Stomach smooth muscle (tissue), 2 donors: ENCODE data around the gene NAA50.

Experiments used
- H3K27ac ChIP-seq: one replicate; pipeline ENCODE4 v1.7.0; 2013; ENCODE audit warnings: mild to moderate bottlenecking, low read length, inconsistent platforms
- H3K27me3 ChIP-seq, 2 donors: one replicate each; pipeline ENCODE4 v1.7.0; 2013; ENCODE audit warnings: low read length in 2 of 2; ENCODE audit not compliant: insufficient read depth in 2 of 2, control insufficient read depth in 1 of 2
- H3K36me3 ChIP-seq, 2 donors: one replicate each; pipeline ENCODE4 v1.7.0; 2013; ENCODE audit warnings: low read length in 2 of 2; ENCODE audit not compliant: control insufficient read depth in 2 of 2, insufficient read depth in 2 of 2
- H3K4me1 ChIP-seq: one replicate; pipeline ENCODE4 v1.7.0; 2013; ENCODE audit warnings: low read length; ENCODE audit not compliant: control insufficient read depth, insufficient read depth
- H3K4me3 ChIP-seq, 2 donors: one replicate each; pipeline ENCODE4 v1.7.0; 2013; ENCODE audit warnings: low read length in 2 of 2
- H3K9ac ChIP-seq, 2 donors: one replicate each; pipeline ENCODE4 v1.7.0; 2013; ENCODE audit warnings: low read length in 2 of 2, mild to moderate bottlenecking in 1 of 2
- H3K9me3 ChIP-seq, 2 donors: one replicate each; pipeline ENCODE4 v1.7.0; 2013; ENCODE audit warnings: low read length in 2 of 2; ENCODE audit not compliant: control insufficient read depth in 2 of 2
- donor health status: healthy.
- donor health status: Pancreatic carcinoma.

The NAA50 gene

DNA sequence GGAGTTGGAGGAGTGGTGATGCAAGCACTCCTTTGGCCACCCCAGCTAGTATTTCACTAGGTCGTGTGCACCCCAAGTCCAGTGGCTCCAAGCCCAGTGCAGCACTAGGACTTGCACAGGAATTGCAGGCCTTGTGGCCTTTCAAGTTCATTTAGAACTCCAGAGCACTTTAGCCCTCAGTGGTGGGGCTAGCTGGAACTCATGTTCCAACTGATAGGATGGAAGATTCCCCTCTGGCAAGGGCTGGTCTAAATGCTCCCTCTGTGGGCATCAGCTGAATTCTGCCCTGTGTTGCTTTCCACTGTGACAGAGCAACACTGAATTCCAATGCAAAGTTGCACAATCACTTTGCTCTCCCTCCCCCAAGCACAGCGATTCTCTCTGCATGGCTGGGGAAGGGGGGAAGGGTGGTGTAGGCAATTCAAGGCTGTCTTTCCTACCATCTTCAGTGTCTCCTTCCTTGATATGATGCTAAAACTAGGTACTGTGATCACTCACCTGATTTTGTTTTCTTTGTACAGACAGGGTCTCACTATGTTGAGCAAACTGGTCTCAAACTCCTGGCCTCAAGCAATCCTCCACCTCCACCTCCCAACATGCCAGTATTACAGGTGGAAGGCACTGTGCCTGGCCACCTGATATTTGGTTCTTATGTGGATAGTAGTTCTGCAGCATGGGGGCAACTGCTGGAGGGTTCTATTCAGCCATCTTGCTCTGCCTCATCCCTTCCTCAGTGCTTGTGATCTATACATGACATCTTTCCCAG is 59.9 kb downstream of the NAA50 start:
- Histone ChIP-seq H3K9me3 (no peaks in the 10 kb centered on the region), H3K36me3 (no peaks in the 10 kb centered on the region), H3K4me3 (no peak overlapping the region), H3K27ac (no peak overlapping the region), H3K9ac (no peak overlapping the region), H3K4me1 (peaks cover 9% of the 10 kb centered on the region), H3K27me3 (no peaks in the 10 kb centered on the region)

- H3K9me3 ChIP-seq = no peaks in the 10 kb centered on the region
- no peak overlapping the region for H3K9ac ChIP-seq
- H3K27me3 ChIP-seq = no peaks in the 10 kb centered on the region
- H3K4me1 ChIP-seq = peaks cover 9% of the 10 kb centered on the region
- no peak overlapping the region for H3K27ac ChIP-seq
- no peak overlapping the region for H3K4me3 ChIP-seq
- no peaks in the 10 kb centered on the region for H3K36me3 ChIP-seq
Measured at GRCh38 chr3:113685124-113685523, 60.9 kb downstream of the NAA50 start.

- Histone ChIP-seq H3K27me3 (no peaks in the 10 kb centered on the region), H3K4me1 (peaks cover 9% of the 10 kb centered on the region), H3K9ac (no peak overlapping the region), H3K27ac (no peak overlapping the region), H3K9me3 (no peaks in the 10 kb centered on the region), H3K4me3 (no peak overlapping the region), H3K36me3 (no peaks in the 10 kb centered on the region)
Measured at GRCh38 chr3:113684271-113684819, 61.7 kb downstream of the NAA50 start.

DNA sequence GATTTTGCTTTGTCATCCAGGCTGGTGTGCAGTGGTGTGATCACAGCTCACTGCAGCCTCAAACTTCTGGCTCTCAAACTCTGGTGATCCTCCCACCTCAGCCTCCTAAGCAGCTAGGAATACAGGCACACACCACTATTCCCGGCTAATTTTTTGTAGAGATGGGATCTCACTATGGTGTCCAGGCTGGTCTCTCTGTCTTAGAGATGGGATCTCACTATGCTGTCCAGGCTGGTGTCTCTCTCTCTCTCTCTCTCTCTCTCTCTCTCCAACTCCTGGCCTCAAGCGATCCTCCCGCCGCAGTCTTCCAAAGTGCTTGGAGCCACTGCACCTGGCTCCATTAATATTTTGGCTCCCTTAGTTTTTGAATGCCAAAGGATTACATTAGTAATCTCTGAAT is 67.3 kb downstream of the NAA50 start:
- Histone ChIP-seq H3K4me3 (no peak overlapping the region), H3K4me1 (no peaks in the 10 kb centered on the region), H3K27me3 (no peaks in the 10 kb centered on the region), H3K36me3 (peaks cover 5 to 6% of the 10 kb centered on the region in 2 donors), H3K9me3 (no peaks in the 10 kb centered on the region), H3K27ac (no peak overlapping the region), H3K9ac (no peak overlapping the region)

- Histone ChIP-seq H3K9me3 (no peaks in the 10 kb centered on the region), H3K9ac (no peak overlapping the region), H3K4me1 (no peaks in the 10 kb centered on the region), H3K27me3 (no peaks in the 10 kb centered on the region), H3K4me3 (no peak overlapping the region), H3K27ac (no peak overlapping the region), H3K36me3 (peaks cover 7 to 9% of the 10 kb centered on the region in 2 donors)
Measured at GRCh38 chr3:113677737-113678136, 68.3 kb downstream of the NAA50 start.

DNA sequence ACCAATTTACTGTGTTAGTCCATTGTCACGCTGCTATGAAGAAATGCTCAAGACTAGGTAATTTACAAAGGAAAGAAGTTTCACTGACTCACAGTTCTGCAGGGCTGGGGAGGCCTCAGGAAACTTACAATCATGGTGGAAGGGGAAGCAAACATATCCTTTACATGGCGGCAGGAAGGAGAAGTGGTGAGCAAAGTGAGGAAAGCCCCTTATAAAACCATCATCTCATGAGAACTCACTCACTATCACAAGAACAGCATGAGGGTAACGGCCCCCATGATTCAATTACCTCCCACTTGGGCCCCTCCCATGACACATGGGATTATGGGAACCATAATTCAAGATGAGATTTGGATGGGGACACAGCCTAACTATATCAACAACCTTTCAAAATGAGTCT is 69.8 kb downstream of the NAA50 start:
- H3K4me3 ChIP-seq = no peak overlapping the region
- no peaks in the 10 kb centered on the region for H3K9me3 ChIP-seq
- H3K9ac ChIP-seq = no peak overlapping the region
- H3K27ac ChIP-seq = no peak overlapping the region
- no peaks in the 10 kb centered on the region for H3K4me1 ChIP-seq
- H3K27me3 ChIP-seq = no peaks in the 10 kb centered on the region
- H3K36me3 ChIP-seq = peaks cover 7 to 9% of the 10 kb centered on the region in 2 donors

DNA sequence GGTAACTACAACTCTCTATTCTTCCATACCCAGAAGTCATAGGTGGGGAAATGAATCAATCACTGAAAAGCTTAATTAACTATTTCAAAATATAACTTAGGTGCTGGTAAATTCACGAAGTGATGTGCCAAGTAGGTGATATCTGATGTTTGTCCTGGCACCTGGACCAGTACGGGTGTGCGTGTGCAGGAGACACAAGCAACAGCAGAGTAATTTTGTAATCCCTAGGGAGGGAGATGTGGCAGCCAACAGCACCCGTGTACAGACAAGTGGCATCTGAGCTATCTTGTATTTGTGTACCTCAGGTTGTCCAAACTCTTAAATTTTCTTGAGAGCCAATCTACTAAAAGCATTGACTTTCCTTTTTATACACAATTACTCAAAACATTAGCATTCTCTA is 72.5 kb downstream of the NAA50 start:
- Histone ChIP-seq H3K36me3 (peaks cover 7 to 9% of the 10 kb centered on the region in 2 donors), H3K9me3 (no peaks in the 10 kb centered on the region), H3K27ac (no peak overlapping the region), H3K4me3 (no peak overlapping the region), H3K27me3 (no peaks in the 10 kb centered on the region), H3K9ac (no peak overlapping the region), H3K4me1 (no peaks in the 10 kb centered on the region)

- no peak overlapping the region for H3K9ac ChIP-seq
- H3K27ac ChIP-seq = no peak overlapping the region
- H3K4me3 ChIP-seq = no peak overlapping the region
- no peaks in the 10 kb centered on the region for H3K4me1 ChIP-seq
- no peaks in the 10 kb centered on the region for H3K9me3 ChIP-seq
- H3K36me3 ChIP-seq = peaks cover 2 to 5% of the 10 kb centered on the region in 2 donors
- no peaks in the 10 kb centered on the region for H3K27me3 ChIP-seq
Measured at GRCh38 chr3:113668015-113668414, 78.0 kb downstream of the NAA50 start.
